Amygdala (tissue), 56 donors: ENCODE measurements around the gene ARL15.

Experiments used
- DNase-seq, 56 donors: peaks; one replicate each; lab custom pipeline; 2025; lab: John Stamatoyannopoulos, UW

The ARL15 gene

GRCh38 chr5:53923961-53924360 is 386.4 kb downstream of the ARL15 start:
- no peak for DNase-seq

GRCh38 chr5:53922508-53923498 is 387.6 kb downstream of the ARL15 start:
- DNase-seq: no peak

- no peak for DNase-seq
Observed at GRCh38 chr5:53917826-53918225, 392.5 kb downstream of the ARL15 start.

- no peak for DNase-seq
Observed at GRCh38 chr5:53917095-53917494, 393.3 kb downstream of the ARL15 start.

- DNase-seq: no peak
Observed at GRCh38 chr5:53915120-53915519, 395.3 kb downstream of the ARL15 start.

GRCh38 chr5:53913941-53914340 is 396.4 kb downstream of the ARL15 start:
- DNase-seq: no peak

GRCh38 chr5:53908757-53909156 is 401.6 kb downstream of the ARL15 start:
- no peak for DNase-seq

GRCh38 chr5:53907827-53908226 is 402.5 kb downstream of the ARL15 start:
- DNase-seq: no peak

GRCh38 chr5:53906736-53907135 is 403.6 kb downstream of the ARL15 start:
- no peak for DNase-seq

- DNase-seq: no peak
Observed at GRCh38 chr5:53902296-53902907, 408.0 kb downstream of the ARL15 start.

- DNase-seq: no peak
Observed at GRCh38 chr5:53900677-53901076, 409.7 kb downstream of the ARL15 start.

GRCh38 chr5:53895091-53895683 is 415.2 kb downstream of the ARL15 start:
- no peak for DNase-seq

GRCh38 chr5:53893626-53894025 is 416.7 kb downstream of the ARL15 start:
- DNase-seq: no peak

- DNase-seq: no peak
Observed at GRCh38 chr5:53892224-53892623, 418.1 kb downstream of the ARL15 start.

GRCh38 chr5:53891159-53891558 is 419.2 kb downstream of the ARL15 start:
- no peak for DNase-seq

GRCh38 chr5:53890490-53890889 is 419.9 kb downstream of the ARL15 start:
- DNase-seq: no peak

- no peak for DNase-seq
Observed at GRCh38 chr5:53884844-53885243, 425.5 kb downstream of the ARL15 start.

- DNase-seq: no peak
Observed at GRCh38 chr5:53884417-53884816, 426.0 kb downstream of the ARL15 start.

GRCh38 chr5:53882676-53883031 is 427.7 kb downstream of the ARL15 start:
- DNase-seq: no peak

GRCh38 chr5:53882006-53882675 is 428.2 kb downstream of the ARL15 start:
- no peak for DNase-seq

- no peak for DNase-seq
Observed at GRCh38 chr5:53879708-53880323, 430.6 kb downstream of the ARL15 start.
